Endothelial cell (in vitro differentiated cells): ENCODE data around the gene FEM1A. TPM values are rescaled to one million over a fixed set of nuclear protein-coding genes. Genes with fewer than 3 reads are reported as not detected.
"Not testable (repeated sequence)": the region's sequence is repeated elsewhere in the genome, so short reads cannot be mapped to it uniquely, and the experiment has no call there.

Source experiments
- DNase-seq: peaks from one replicate; pipeline ENCODE4 v3.0.0; 2021; ENCODE audit warnings: low spot score
- H3K27ac Mint-ChIP-seq: one replicate; pipeline ENCODE4 v1.8.0; 2021; ENCODE audit warnings: mixed read lengths, inconsistent platforms; ENCODE audit not compliant: unreplicated experiment
- H3K27me3 Mint-ChIP-seq: one replicate; pipeline ENCODE4 v1.8.0; 2021; ENCODE audit warnings: mild to moderate bottlenecking, moderate library complexity, mixed read lengths, inconsistent platforms; ENCODE audit not compliant: unreplicated experiment
- H3K36me3 Mint-ChIP-seq: one replicate; pipeline ENCODE4 v1.8.0; 2021; ENCODE audit warnings: mild to moderate bottlenecking, low read depth, mixed read lengths, inconsistent platforms; ENCODE audit not compliant: unreplicated experiment
- H3K4me1 Mint-ChIP-seq: one replicate; pipeline ENCODE4 v1.8.0; 2021; ENCODE audit warnings: mild to moderate bottlenecking, mixed read lengths, inconsistent platforms; ENCODE audit not compliant: unreplicated experiment
- H3K4me3 Mint-ChIP-seq: one replicate; pipeline ENCODE4 v1.8.0; 2021; ENCODE audit warnings: mild to moderate bottlenecking, mixed read lengths, inconsistent platforms; ENCODE audit not compliant: unreplicated experiment
- H3K9me3 Mint-ChIP-seq: one replicate; pipeline ENCODE4 v1.8.0; 2021; ENCODE audit warnings: mixed read lengths, inconsistent platforms; ENCODE audit not compliant: unreplicated experiment
- total RNA-seq: library from RNA; stranded (reverse); fragmentation: NEBNext Ultra II Directional; extraction: Animal tissue kit (Norgen Biotek cat#: 25700); gene quantifications from one replicate; pipeline ENCODE4 v1.2.1, GENCODE V29; 2021; ENCODE audit not compliant: unreplicated experiment
- TF ChIP-seq, protein P1 (sequence below): fragments of 200-600 bp; sonication (generic); IDR thresholded peaks from one replicate; pipeline ENCODE4 v1.5.0; 2021; ENCODE audit warnings: antibody characterized with exemption; ENCODE audit not compliant: unreplicated experiment

FEM1A gene
- total RNA-seq, 1 donor from 2014 or later, result 12.0 TPM

- Mint-ChIP-seq H3K9me3 (no peaks in the 10 kb centered on the region), H3K27me3 (peaks cover 15% of the 10 kb centered on the region), H3K36me3 (peaks cover 6% of the 10 kb centered on the region), H3K4me3 (no peak overlapping the region), H3K27ac (no peak overlapping the region), H3K4me1 (peaks cover 5% of the 10 kb centered on the region)
- TF ChIP-seq, protein P1, sequence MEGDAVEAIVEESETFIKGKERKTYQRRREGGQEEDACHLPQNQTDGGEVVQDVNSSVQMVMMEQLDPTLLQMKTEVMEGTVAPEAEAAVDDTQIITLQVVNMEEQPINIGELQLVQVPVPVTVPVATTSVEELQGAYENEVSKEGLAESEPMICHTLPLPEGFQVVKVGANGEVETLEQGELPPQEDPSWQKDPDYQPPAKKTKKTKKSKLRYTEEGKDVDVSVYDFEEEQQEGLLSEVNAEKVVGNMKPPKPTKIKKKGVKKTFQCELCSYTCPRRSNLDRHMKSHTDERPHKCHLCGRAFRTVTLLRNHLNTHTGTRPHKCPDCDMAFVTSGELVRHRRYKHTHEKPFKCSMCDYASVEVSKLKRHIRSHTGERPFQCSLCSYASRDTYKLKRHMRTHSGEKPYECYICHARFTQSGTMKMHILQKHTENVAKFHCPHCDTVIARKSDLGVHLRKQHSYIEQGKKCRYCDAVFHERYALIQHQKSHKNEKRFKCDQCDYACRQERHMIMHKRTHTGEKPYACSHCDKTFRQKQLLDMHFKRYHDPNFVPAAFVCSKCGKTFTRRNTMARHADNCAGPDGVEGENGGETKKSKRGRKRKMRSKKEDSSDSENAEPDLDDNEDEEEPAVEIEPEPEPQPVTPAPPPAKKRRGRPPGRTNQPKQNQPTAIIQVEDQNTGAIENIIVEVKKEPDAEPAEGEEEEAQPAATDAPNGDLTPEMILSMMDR, result no peak
- no peak for DNase-seq
Measured at GRCh38 chr19:4832776-4833175, 41.2 kb downstream of the FEM1A start.

DNA sequence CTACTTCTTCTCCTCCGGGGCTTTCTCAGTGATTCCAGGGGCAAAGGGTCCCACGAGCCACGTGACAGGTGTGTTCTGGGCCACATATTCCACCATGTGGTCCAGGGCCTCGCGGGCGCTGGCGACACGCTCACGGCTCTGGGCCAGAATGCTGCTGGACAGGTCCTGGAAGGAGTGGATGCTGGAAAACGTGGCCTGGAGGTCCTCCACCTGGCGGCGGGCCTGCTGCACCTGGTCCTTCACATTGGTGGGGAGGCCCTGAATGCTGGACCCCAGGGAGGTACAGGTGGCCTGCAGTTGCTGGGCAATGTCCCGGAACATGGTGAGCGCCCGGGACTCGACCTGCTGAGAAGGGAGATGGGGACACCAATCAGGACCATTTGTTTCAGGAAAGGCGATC, 47.7 kb downstream of the FEM1A start:
- peak overlapping the region; percentile 59 for H3K4me3 Mint-ChIP-seq
- H3K9me3 Mint-ChIP-seq, result no peaks in the 10 kb centered on the region
- peaks cover 3% of the 10 kb centered on the region for H3K27me3 Mint-ChIP-seq
- TF ChIP-seq, protein P1, result no peak
- H3K27ac Mint-ChIP-seq, result no peak overlapping the region
- DNase-seq, result no peak
- H3K4me1 Mint-ChIP-seq, result no peaks in the 10 kb centered on the region
- peaks cover 41% of the 10 kb centered on the region for H3K36me3 Mint-ChIP-seq

DNA sequence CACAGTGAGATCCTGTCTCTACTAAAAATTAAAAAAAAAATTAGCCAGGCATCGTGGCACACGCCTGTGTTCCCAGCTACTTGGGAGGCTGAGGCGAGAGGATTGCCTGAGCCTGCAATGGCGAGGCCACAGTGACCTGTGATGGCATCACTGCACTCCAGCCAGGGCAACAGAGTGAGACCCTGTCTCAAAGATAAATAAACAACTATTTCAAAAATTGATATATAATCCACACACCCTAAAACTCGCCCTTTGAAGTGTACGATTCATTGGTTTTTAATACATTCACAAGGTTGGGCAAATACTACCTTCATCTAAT, 52.1 kb downstream of the FEM1A start:
- DNase-seq, result no peak
- Mint-ChIP-seq H3K36me3 (peaks cover 31% of the 10 kb centered on the region), H3K9me3 (no peaks in the 10 kb centered on the region), H3K4me3 (peak overlapping the region; percentile 67), H3K27me3 (peaks cover 3% of the 10 kb centered on the region), H3K4me1 (no peaks in the 10 kb centered on the region), H3K27ac (no peak overlapping the region)
- TF ChIP-seq, protein P1, result no peak

GRCh38 chr19:4844348-4845179, 53.0 kb downstream of the FEM1A start:
- H3K9me3 Mint-ChIP-seq, result no peaks in the 10 kb centered on the region
- peaks cover 23% of the 10 kb centered on the region for H3K36me3 Mint-ChIP-seq
- no peak overlapping the region for H3K27ac Mint-ChIP-seq
- peaks cover 3% of the 10 kb centered on the region for H3K27me3 Mint-ChIP-seq
- TF ChIP-seq, protein P1, result no peak
- no peak overlapping the region for H3K4me3 Mint-ChIP-seq
- no peaks in the 10 kb centered on the region for H3K4me1 Mint-ChIP-seq
- no peak for DNase-seq

GRCh38 chr19:4845975-4846374, 54.4 kb downstream of the FEM1A start:
- H3K27me3 Mint-ChIP-seq, result not testable (repeated sequence)

More at GRCh38 chr19:4845975-4846374, 54.4 kb downstream of the FEM1A start:
- H3K4me3 Mint-ChIP-seq, H3K4me1 Mint-ChIP-seq, H3K27ac Mint-ChIP-seq, H3K9me3 Mint-ChIP-seq, DNase-seq: not testable (repeated sequence)
- peaks cover 16% of the 10 kb centered on the region for H3K36me3 Mint-ChIP-seq
